GM08714 (cell line): ENCODE results near the gene INPP5D.
"Not testable (repeated sequence)": the region's sequence is repeated elsewhere in the genome, so short reads cannot be mapped to it uniquely, and the experiment has no call there.

ENCODE experiments used
- H3K4me3 ChIP-seq: fragments of 200-500 bp; sonication (Bioruptor generic); 2 replicates; pipeline ENCODE4 v1.5.1; 2014; ENCODE audit warnings: mild to moderate bottlenecking, low read length, inconsistent platforms
- ZNF274 ChIP-seq: IDR thresholded peaks from 2 replicates; pipeline ENCODE4 v1.6.1; 2012; ENCODE audit warnings: mild to moderate bottlenecking, low read depth, low read length

Gene INPP5D

DNA sequence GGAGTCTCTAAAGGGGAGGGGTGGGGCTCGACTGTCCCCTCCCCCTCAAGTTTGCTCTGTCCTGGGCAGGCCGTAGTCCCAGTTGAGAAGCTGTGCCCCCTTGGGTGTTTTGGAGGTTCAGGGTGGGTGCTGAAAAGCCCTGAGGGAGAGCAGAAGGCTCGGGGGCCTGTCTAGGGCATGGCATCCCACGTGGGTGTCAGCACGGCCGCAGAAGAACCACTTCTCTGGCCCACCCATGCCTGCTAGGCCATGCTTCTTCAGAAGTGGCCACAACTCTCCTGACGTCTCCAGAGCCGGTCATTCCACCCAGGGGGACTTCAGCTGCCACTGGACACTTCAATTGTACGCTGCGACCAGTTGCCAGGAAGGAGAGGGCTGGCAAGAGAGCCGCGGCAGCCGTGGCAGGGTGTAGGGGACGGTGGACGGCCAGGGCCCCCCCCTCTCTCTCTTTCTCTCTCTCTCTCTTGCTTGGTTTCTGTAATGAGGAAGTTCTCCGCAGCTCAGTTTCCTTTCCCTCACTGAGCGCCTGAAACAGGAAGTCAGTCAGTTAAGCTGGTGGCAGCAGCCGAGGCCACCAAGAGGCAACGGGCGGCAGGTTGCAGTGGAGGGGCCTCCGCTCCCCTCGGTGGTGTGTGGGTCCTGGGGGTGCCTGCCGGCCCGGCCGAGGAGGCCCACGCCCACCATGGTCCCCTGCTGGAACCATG is at the start of gene INPP5D:
Gene INPP5D, plus strand, starts transcription at position 546 of the 704 bp plus-strand sequence. Its CDS starts 137 bp downstream, at position 683.
- peak within 1 kb of the TSS; percentile 73 for H3K4me3 ChIP-seq
- TF ChIP-seq ZNF274, result no peak

DNA sequence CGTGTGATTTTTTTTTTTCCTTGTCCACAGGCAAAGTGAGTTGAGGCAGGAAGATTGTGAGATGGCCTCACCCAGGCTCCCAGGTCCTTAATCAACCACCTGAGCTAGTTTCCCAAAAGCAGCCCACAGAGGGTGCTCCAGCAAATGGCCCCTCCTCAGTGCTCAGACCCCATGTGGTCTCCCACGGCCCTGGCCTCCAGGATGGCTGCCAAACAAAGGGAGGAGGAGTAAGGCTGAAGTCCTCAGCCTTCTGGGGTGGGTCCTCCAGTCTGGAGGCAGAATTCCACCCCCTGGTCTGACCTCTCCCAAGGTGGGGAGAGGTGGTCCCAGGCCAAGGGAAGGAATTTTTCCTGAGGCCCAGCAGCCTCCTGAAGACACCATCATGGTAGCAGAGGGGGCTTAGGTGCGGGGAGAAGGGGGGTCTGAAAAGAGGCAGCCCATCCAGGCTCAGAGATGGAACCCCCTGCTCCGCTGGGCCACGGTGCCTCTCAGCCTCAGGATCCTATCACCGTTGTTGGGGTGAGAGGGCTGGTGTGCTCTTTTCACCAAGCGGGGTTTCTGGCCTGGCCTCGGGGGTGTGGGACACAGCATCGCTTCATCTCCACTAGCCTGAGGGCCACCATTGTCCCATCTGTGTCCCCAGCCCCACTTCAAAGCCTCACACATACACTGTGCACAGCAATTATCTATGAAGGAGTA is 49.4 kb upstream of the INPP5D start:
- no peak overlapping the region for H3K4me3 ChIP-seq
- TF ChIP-seq ZNF274, result no peak

DNA sequence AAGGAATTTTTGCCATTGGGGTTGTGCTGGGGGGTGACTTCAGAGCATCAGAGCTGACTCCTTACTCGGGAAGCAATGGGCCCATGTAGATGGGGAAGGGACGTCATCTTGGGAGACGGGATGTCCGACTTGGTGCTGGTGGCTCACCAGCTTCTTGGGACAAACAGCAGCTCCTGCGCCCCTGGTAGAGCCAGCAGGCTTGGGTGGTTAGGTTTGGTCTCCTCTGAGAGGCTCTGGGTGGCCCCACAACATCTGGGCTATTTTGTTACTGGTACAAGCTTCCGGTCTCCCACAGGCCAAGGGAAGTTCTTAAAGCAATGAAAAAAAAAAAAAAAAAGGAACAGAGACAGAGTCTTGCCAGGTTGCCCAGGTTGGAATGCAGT is 48.9 kb upstream of the INPP5D start:
- no peak for TF ChIP-seq ZNF274
- no peak overlapping the region for H3K4me3 ChIP-seq

DNA sequence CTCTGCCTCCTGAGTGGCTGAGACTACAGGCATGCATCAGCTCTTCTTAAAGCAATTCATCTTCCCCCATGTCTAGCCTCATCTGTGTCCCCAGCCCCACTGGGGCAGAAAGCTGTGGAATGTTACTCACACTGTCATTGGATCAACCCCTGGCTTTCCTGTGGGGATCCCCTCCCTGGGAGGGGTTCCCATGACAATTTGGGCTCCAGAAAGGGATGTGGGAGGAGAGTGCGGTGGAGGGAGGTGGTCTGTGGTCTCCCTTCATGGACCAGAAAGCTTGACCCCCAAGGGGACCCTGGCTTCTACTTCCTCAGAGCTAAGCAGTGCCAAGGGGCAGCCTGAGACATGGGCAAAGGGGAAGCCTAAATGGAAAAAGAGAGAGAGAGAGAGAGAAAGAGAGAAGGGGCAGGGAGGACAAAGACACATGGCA is 48.4 kb upstream of the INPP5D start:
- no peak overlapping the region for H3K4me3 ChIP-seq
- TF ChIP-seq ZNF274, result no peak

DNA sequence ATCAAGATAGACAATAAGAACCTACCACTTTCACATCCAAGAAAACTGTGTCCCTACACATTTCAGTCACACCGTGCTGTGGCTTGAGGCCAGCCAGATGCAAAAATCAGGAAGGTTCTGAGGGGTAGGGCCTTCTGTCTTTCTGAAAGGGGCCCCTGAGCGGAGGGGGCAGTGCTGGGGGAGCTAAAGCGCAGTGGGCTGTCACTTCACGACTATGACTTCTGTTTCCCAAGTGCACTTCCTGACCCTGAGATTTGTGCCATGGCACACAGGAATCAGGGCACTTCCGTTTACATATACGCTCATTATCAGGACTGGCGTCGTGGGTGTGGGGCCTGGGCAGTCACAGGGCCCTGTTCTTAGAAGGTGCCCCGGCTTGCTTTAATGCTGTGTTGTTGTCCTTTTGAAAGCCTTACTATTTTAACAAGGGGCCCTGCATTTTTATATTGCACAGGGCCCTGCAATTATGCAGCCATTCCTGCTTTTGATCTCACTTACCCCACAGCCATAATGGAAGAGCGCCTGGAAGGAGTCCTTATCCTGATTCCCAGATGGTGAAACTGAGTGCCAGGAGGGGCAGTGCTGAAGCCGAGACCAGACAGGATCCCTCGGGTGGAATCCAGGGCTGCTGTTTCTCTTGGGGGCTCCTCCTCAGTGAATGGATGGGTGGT is 47.7 kb upstream of the INPP5D start:
- no peak for TF ChIP-seq ZNF274
- no peak overlapping the region for H3K4me3 ChIP-seq

DNA sequence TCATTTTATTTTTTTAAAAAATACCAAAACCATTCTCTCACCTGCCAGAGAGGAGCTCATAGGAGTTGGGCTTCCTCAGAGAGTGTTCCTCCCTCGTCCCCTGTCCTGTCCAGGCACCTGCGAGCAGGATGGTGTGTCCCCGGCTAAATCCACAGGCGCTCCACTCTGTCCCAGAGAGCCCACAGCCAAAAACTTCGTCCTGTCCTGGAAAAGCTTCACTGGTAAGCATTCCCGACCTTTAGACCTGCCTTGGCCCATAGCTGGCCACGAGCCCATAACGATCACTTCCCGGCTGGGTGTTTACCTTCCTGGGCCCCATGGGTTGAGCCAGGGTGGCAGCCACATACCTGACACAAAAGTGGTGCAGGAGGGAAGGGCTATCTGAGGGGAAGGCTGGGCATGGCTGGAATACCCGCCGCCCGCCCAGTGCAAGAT is 47.1 kb upstream of the INPP5D start, which contains the start of gene NGEF:
Gene NGEF, minus strand, starts transcription at position 230 of the 435 bp plus-strand sequence. CDS start 38,366 bp downstream, outside the sequence.
- H3K4me3 ChIP-seq, result no peak within 1 kb of the TSS
- TF ChIP-seq ZNF274, result no peak

DNA sequence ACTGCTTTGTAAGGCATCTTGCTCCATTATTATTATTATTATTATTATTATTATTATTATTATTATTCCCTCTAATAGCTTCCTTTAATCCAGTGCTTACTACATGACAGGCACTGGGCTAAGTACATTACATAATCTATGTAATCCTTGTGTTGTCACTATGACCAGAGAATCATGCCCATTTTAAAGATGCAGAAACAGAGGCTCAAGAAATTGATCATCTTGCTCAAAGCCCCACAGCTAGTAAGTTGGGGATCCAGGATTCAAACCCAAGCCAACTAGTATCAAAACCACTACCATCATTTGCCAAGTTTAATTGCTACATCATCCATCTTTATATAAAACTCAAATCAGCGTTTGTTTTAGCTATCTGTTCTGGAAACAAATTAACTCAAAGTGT is 46.5 kb upstream of the INPP5D start:
- H3K4me3 ChIP-seq, result no peak overlapping the region
- no peak for TF ChIP-seq ZNF274

DNA sequence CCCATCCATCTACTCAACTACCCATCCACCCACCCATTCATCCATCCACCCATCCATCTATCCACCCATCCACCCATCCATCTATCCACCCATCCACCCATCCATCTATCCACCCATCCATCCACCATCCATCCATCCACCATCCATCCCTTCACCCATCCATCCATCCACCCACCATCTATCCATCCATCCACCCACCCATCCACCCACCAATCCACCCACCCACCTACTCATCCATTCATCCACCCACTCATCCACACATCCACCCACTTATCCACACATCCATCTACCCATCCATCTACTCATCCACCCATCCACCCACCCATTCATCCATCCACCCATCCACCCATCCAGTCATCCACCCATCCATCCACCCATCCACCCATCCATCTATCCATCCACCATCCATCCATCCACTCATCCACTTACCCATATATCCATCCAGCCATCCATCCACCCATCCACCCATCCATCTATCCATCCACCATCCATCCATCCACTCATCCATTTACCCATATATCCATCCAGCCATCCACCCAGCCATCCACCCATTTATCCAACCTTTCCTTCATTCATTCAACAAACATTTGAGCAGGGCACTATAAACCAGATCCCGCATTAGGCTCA is 45.0 kb upstream of the INPP5D start:
- H3K4me3 ChIP-seq, result no peak overlapping the region
- TF ChIP-seq ZNF274, result no peak

DNA sequence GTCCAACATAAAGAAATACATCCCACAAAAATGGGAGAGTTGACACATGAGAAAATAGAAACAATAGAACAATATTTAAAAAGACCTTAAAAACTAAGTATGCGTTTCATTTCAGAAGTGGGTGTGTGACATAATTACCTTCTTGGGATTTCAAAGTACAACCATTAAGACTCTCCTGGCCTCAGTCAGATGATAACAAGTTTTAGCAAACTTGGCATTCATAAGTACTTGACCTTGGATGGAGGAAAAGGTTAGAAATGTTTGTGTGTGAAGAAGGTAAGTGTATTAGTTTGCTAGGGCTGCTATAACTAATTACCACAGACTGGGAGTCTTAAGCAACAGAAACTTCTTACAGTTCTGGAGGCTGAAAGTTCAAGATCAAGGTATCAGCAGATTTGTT is 42.2 kb upstream of the INPP5D start:
- no peak for TF ChIP-seq ZNF274
- H3K4me3 ChIP-seq, result no peak overlapping the region

DNA sequence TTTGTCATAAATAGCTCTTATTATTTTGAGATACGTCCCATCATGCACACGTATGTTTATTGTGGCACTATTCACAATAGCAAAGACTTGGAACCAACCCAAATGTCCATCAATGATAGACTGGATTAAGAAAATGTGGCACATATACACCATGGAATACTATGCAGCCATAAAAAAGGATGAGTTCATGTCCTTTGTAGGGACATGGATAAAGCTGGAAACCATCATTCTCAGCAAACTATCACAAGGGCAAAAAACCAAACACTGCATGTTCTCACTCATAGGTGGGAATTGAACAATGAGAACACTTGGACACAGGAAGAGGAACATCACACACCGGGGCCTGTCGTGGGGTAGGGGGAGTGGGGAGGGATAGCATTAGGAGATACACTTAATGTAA is 40.5 kb upstream of the INPP5D start:
- H3K4me3 ChIP-seq, result not testable (repeated sequence)

DNA sequence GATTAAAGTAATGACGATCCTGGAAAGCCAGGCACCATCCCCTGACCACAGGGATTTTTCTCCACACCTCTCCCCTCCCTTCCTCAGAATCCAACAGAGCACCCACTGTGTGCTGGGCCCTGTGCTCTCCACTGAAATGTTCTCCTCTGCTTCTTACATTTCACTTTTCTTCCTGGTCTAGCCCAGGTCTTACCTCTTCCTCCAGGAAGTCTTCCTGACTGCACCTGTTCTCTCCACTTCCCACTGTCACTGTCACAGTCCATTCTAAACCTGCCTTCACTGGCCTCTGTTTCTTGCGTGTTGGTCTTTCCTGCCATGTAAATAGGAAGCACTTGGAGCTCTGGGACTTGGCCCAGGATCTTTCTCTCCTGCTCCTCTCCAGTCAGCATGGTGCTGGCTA is 39.7 kb upstream of the INPP5D start:
- no peak overlapping the region for H3K4me3 ChIP-seq
- no peak for TF ChIP-seq ZNF274

DNA sequence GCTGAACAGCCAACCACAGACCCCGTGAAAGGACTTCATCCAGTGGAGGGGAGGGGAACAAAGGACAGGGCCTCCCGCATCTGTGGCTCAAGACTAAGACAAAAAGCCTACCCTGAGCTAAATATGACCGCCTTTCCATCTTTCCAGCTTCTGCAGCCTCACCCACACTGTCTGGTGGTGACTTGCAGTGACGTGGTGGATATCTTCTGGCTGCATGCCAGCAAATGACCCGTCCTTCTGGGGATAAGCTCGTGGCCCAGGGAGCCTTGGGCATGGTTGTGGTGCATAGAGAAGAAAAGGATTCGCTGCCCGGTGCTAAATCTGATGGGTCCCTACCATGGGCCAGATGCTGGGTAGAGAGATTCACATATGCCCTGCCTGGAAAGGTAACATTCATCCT is 38.4 kb upstream of the INPP5D start:
- no peak for TF ChIP-seq ZNF274
- H3K4me3 ChIP-seq, result no peak overlapping the region

DNA sequence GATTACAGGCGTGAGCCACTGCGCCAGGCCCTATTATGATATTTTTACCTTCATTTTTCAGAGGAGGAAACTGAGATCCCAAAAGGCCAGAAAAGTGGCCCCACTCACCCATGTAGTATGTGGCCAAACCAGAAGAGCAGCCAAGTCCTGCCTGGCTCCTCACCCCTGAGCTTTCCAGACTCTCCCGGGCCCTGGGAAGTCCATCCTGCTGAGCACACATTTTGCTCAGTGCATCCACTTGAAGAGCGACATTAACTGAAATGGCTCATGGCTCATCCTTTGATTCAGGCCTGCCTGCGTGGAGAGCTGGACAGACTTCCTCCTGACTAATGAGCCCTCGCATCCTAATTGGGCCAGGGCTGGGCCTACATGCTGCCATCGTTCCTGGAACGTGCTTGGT is 37.6 kb upstream of the INPP5D start:
- TF ChIP-seq ZNF274, result no peak
- H3K4me3 ChIP-seq, result no peak overlapping the region

DNA sequence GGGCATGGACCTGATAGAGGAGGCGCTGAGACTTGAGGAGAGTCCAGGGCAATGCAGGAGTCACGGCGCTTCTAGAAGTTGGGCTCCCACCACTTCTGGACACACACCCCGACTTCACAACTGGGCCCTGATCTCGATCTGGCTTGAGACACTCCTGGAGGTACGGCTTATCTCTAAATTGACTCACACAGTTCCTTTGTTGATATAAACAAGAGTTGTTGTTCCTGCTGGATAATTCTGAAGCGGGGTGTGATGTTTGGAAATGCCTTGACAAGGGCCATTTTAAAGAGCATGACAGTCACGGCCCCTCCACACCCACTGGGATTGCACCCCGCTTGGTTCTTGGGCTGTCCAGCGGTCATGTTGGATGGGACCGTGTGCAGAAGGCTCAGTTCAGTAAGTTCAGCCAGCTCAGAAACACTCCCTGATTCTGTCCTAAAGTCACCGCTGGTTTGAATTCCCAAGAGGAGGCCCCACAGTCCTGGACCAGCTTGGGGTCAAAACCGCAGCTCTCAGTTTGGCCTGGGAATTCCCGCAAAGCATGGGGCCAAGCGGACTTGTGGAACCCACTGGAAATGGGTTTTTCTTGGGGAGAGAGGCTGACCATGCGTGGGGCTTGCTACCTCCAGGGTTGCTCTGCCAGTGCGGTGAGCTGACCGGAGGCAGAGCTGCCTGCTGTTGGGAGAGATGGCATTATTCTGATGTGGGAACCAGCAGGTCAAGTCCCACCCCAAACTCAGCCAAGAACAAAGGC is 37.0 kb upstream of the INPP5D start:
- no peak for TF ChIP-seq ZNF274
- no peak overlapping the region for H3K4me3 ChIP-seq
